ENCODE measurements around the gene MORC2. TPM values are rescaled to one million over a fixed set of nuclear protein-coding genes. Genes with fewer than 3 reads are reported as not detected.

MORC2 gene
- total RNA-seq, 1 experiment from 2014 or later: 12.0 TPM

- H3K9ac ChIP-seq (ENCODE audit: low read length): no peak overlapping the region
- H3K27ac ChIP-seq (ENCODE audit: low read length): no peak overlapping the region
- POLR2A ChIA-PET (ENCODE audit: unreplicated experiment): no interaction called here
- no peaks in the 10 kb centered on the region for H3K27me3 ChIP-seq (ENCODE audit: low read length)
- intact Hi-C loops (cut with micrococcal nuclease): no loop called here
- H3K4me1 ChIP-seq (ENCODE audit: insufficient read depth, low read length): no peaks in the 10 kb centered on the region
- no peak overlapping the region for H3K4me3 ChIP-seq (ENCODE audit: low read length)
- H3K36me3 ChIP-seq (ENCODE audit: low read depth, low read length): no peaks in the 10 kb centered on the region
- no peak for ATAC-seq
- H3K9me3 ChIP-seq (ENCODE audit: low read length): no peaks in the 10 kb centered on the region
- TF ChIP-seq EZH2 (IDR thresholded peaks at IDR 0.05; ENCODE audit: low read length, unreplicated experiment): no peak
- TF ChIP-seq EZH2phosphoT487 (IDR thresholded peaks at IDR 0.05; ENCODE audit: borderline replicate concordance, low read length): no peak
- TF ChIP-seq, protein P1, sequence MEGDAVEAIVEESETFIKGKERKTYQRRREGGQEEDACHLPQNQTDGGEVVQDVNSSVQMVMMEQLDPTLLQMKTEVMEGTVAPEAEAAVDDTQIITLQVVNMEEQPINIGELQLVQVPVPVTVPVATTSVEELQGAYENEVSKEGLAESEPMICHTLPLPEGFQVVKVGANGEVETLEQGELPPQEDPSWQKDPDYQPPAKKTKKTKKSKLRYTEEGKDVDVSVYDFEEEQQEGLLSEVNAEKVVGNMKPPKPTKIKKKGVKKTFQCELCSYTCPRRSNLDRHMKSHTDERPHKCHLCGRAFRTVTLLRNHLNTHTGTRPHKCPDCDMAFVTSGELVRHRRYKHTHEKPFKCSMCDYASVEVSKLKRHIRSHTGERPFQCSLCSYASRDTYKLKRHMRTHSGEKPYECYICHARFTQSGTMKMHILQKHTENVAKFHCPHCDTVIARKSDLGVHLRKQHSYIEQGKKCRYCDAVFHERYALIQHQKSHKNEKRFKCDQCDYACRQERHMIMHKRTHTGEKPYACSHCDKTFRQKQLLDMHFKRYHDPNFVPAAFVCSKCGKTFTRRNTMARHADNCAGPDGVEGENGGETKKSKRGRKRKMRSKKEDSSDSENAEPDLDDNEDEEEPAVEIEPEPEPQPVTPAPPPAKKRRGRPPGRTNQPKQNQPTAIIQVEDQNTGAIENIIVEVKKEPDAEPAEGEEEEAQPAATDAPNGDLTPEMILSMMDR (conservative IDR thresholded peaks at IDR 0.05; ENCODE audit: low read depth, low read length): no peak
- DNase-seq: no peak
- H3F3A ChIP-seq (ENCODE audit: low read length, unreplicated experiment): no peaks in the 10 kb centered on the region
- no peaks in the 10 kb centered on the region for H4K20me1 ChIP-seq (ENCODE audit: low read length)
- BruUV-seq (replicated peaks): no TSS peak
- CTCF ChIA-PET: no interaction called here
- H3K79me2 ChIP-seq (ENCODE audit: low read length): no peaks in the 10 kb centered on the region
- no peak overlapping the region for H2AFZ ChIP-seq (ENCODE audit: low read length)
- H3K4me2 ChIP-seq (ENCODE audit: low read length): no peak overlapping the region
- no peaks in the 10 kb centered on the region for H3K9me2 ChIP-seq (replicated peaks; ENCODE audit: low read length)
Measured at GRCh38 chr22:30994960-30995359, 26.4 kb upstream of the MORC2 start.

DNA sequence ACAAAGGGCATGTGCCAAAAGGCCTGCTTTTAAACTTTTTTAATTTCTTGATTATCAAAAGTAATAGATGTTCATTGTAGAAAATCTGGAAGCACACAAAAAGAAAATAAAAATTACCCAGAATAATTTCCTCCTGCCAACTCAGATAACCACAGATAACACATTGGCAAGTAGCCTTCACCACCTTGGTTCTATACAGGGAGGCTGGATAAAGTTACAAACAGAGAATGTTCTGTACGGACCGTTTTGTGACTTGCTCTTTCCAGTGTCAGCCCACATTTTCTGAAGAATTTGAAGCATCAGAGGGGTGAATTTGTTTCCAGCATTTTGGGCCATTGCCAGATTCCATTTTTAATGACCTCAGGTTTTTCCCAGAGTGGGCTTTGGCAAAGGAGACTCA lies 24.0 kb upstream of the MORC2 start:
- H3K27me3 ChIP-seq (ENCODE audit: low read length): no peaks in the 10 kb centered on the region
- ChIA-PET CTCF (no interaction called here), POLR2A (ENCODE audit: unreplicated experiment) (interaction anchor here (0.6 kb wide), 1 partner anchor 23 kb away, joined by 3 read pairs; the partner anchor contains the start of gene TUG1)
- no peaks in the 10 kb centered on the region for H3F3A ChIP-seq (ENCODE audit: low read length, unreplicated experiment)
- BruUV-seq (replicated peaks): no TSS peak
- H3K79me2 ChIP-seq (ENCODE audit: low read length): no peaks in the 10 kb centered on the region
- H3K9ac ChIP-seq (ENCODE audit: low read length): no peak overlapping the region
- no peaks in the 10 kb centered on the region for H3K9me3 ChIP-seq (ENCODE audit: low read length)
- no peak overlapping the region for H2AFZ ChIP-seq (ENCODE audit: low read length)
- H3K36me3 ChIP-seq (ENCODE audit: low read depth, low read length): no peaks in the 10 kb centered on the region
- DNase-seq (no peak), ATAC-seq (no peak)
- no peak overlapping the region for H3K4me3 ChIP-seq (ENCODE audit: low read length)
- H4K20me1 ChIP-seq (ENCODE audit: low read length): no peaks in the 10 kb centered on the region
- no peaks in the 10 kb centered on the region for H3K4me1 ChIP-seq (ENCODE audit: insufficient read depth, low read length)
- intact Hi-C loops (cut with micrococcal nuclease): no loop called here
- no peak overlapping the region for H3K27ac ChIP-seq (ENCODE audit: low read length)
- no peak overlapping the region for H3K4me2 ChIP-seq (ENCODE audit: low read length)
- H3K9me2 ChIP-seq (replicated peaks; ENCODE audit: low read length): no peaks in the 10 kb centered on the region
- TF ChIP-seq, protein P1 (conservative IDR thresholded peaks at IDR 0.05; ENCODE audit: low read depth, low read length): no peak
- TF ChIP-seq EZH2 (IDR thresholded peaks at IDR 0.05; ENCODE audit: low read length, unreplicated experiment) (no peak), EZH2phosphoT487 (IDR thresholded peaks at IDR 0.05; ENCODE audit: borderline replicate concordance, low read length) (no peak)

DNA sequence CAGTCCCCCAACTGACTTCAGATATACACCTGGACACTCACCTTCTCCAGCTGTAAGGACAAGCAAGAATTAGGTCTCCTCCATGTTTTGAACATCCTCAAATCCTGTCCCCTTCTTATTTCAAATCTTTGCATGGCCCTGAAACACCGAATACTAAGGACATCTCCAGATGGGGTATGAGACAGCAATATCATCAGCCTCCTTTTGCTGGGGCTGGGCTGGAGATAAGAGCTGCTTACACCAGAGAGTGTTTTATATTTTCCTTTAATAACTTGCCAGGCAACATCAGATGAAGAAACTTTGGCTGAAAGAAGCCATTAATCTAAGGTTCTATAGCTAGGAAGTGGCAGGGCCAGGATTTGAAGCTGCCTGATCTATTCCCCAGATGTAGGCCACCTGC lies 22.1 kb upstream of the MORC2 start:
- no peak for ATAC-seq

More for the DNA sequence above, 22.1 kb upstream of the MORC2 start:
- no peak overlapping the region for H3K27ac ChIP-seq (ENCODE audit: low read length)
- H2AFZ ChIP-seq (ENCODE audit: low read length): no peak overlapping the region
- no peaks in the 10 kb centered on the region for H3K9me2 ChIP-seq (replicated peaks; ENCODE audit: low read length)
- H3K4me3 ChIP-seq (ENCODE audit: low read length): no peak overlapping the region
- no TSS peak for BruUV-seq (replicated peaks)
- no peak overlapping the region for H3K4me2 ChIP-seq (ENCODE audit: low read length)
- H3K4me1 ChIP-seq (ENCODE audit: insufficient read depth, low read length): no peaks in the 10 kb centered on the region
- no peak for DNase-seq
- ChIA-PET CTCF (no interaction called here), POLR2A (ENCODE audit: unreplicated experiment) (no interaction called here)
- no peak for TF ChIP-seq EZH2phosphoT487 (IDR thresholded peaks at IDR 0.05; ENCODE audit: borderline replicate concordance, low read length)
- TF ChIP-seq, protein P1 (conservative IDR thresholded peaks at IDR 0.05; ENCODE audit: low read depth, low read length): no peak
- no peak for TF ChIP-seq EZH2 (IDR thresholded peaks at IDR 0.05; ENCODE audit: low read length, unreplicated experiment)
- no peaks in the 10 kb centered on the region for H4K20me1 ChIP-seq (ENCODE audit: low read length)
- H3K36me3 ChIP-seq (ENCODE audit: low read depth, low read length): no peaks in the 10 kb centered on the region
- H3K9ac ChIP-seq (ENCODE audit: low read length): no peak overlapping the region
- H3K79me2 ChIP-seq (ENCODE audit: low read length): no peaks in the 10 kb centered on the region
- no peaks in the 10 kb centered on the region for H3K27me3 ChIP-seq (ENCODE audit: low read length)
- H3K9me3 ChIP-seq (ENCODE audit: low read length): no peaks in the 10 kb centered on the region
- intact Hi-C loops (cut with micrococcal nuclease): no loop called here
- H3F3A ChIP-seq (ENCODE audit: low read length, unreplicated experiment): no peaks in the 10 kb centered on the region
